ENCODE data around the gene NMNAT2. TPM values are rescaled to one million over a fixed set of nuclear protein-coding genes. Genes with fewer than 3 reads are reported as not detected.

Gene NMNAT2
- total and polyA plus RNA-seq, 5 donors from 2014 or later = not detected

DNA sequence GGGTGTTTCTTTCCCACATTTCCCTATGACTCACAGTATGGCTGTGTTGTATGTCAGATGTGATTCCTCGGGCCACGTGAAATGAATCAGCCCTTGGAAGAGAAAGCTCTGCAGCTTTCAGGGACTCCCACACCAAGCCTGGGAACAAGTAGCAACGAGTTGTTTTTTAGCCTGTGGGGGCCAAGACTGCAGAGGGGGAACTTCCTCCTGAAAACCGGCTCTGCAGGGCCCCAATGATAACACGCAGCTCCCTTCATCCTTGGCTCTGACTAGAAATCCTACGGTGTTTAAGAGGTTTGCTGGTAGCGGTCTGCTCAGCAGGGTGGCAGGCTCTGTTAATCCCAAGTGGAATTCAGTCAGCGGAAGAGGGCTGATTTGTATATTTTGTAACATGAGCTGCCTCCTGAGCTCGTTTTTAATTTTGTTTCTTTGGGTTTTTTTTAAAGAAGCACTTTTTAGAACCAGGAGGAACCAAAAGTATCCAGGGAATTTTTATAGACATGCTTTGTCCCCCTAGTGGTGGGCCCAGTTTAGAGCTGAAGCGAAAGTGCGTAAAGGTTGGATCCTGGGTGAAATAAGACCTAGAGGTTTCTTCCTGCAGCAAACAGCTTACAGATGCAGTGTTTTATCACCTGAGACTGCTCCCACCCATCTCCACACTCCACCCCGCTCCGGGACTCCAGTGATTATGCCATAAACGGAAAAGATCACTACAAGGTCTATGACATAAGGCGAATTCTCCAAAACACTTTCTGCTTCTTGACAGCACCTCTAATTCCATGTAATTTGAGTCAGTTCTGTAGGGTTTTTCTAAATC lies 183.3 kb downstream of the NMNAT2 start:
- ATAC-seq (ENCODE audit: low read depth in 2 of 2) (no peak), DNase-seq (no peak)
- H3K9me3 Mint-ChIP-seq = no peaks in the 10 kb centered on the region
- no peaks in the 10 kb centered on the region for H3K4me1 Mint-ChIP-seq
- no peak overlapping the region for H3K4me3 Mint-ChIP-seq
- Histone ChIP-seq H3K4me1 (ENCODE audit: control insufficient read depth, insufficient read depth, low read length, poor library complexity, severe bottlenecking) (no peaks in the 10 kb centered on the region), H3K27me3 (ENCODE audit: control insufficient read depth, insufficient read depth, low read length) (no peaks in the 10 kb centered on the region), H3K9me3 (ENCODE audit: control insufficient read depth in 2 of 2, low read length in 2 of 2) (no peaks in the 10 kb centered on the region), H3K36me3 (ENCODE audit: control insufficient read depth, insufficient read depth, low read length) (no peaks in the 10 kb centered on the region), H3K4me3 (ENCODE audit: low read depth, low read length) (no peak overlapping the region), H3K27ac (ENCODE audit: insufficient read depth, low read length, poor library complexity, severe bottlenecking) (no peak overlapping the region)
- no peak overlapping the region for H3K27ac Mint-ChIP-seq
- H3K36me3 Mint-ChIP-seq = no peaks in the 10 kb centered on the region
- no peaks in the 10 kb centered on the region for H3K27me3 Mint-ChIP-seq

DNA sequence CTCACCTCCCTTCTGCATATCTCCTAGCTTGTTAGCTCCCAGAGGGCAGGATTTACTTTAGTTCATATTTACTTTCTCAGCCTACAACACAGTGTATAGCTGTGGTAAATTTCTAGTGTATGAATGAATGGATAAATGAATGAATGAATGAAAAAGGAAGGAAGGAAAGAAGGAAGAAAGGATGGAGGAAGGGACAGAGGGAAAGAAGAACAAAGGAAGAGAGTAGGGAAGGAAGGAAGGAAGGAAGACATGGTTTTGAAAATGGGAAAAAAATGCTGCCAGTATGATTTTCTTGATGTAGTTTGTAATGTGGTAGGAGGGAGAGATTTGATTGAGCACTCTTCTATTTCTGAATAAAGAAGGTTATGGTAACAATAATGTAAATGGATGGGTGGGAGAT lies 185.1 kb downstream of the NMNAT2 start:
- H3K36me3 ChIP-seq (ENCODE audit: control insufficient read depth, insufficient read depth, low read length) = no peaks in the 10 kb centered on the region

DNA sequence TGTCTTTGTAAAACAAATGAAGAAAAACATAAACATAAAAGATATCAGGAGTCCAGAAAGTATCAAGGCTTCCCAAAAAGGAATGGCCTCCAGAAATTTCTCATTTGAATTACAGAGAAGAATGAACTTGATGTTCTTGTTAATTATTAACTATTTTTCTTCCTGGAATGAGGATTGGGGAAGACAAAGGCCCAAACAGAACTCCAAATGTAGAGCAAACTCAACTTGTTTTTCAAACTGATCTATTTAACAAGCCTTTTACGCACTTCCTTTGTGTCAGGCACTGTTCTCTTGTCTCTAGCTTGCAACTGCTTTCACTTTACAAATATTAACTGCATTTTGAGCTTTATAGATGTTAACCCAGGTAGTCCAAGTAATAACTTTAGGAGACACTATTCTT lies 186.6 kb downstream of the NMNAT2 start:
- ATAC-seq (ENCODE audit: low read depth in 2 of 2) = no peak
- H3K4me3 Mint-ChIP-seq = no peak overlapping the region
- H3K4me1 Mint-ChIP-seq = peaks cover 0 to 2% (median 0%) of the 10 kb centered on the region in 4 donors
- H3K27ac ChIP-seq (ENCODE audit: insufficient read depth, low read length, poor library complexity, severe bottlenecking) = no peak overlapping the region
- no peaks in the 10 kb centered on the region for H3K9me3 ChIP-seq (ENCODE audit: control insufficient read depth in 2 of 2, low read length in 2 of 2)
- no peak overlapping the region for H3K4me3 ChIP-seq (ENCODE audit: low read depth, low read length)
- H3K27me3 Mint-ChIP-seq = peaks cover 3% of the 10 kb centered on the region
- DNase-seq = no peak
- H3K36me3 ChIP-seq (ENCODE audit: control insufficient read depth, insufficient read depth, low read length) = no peaks in the 10 kb centered on the region
- no peaks in the 10 kb centered on the region for H3K4me1 ChIP-seq (ENCODE audit: control insufficient read depth, insufficient read depth, low read length, poor library complexity, severe bottlenecking)
- no peaks in the 10 kb centered on the region for H3K36me3 Mint-ChIP-seq
- no peaks in the 10 kb centered on the region for H3K27me3 ChIP-seq (ENCODE audit: control insufficient read depth, insufficient read depth, low read length)
- no peaks in the 10 kb centered on the region for H3K9me3 Mint-ChIP-seq
- no peak overlapping the region for H3K27ac Mint-ChIP-seq

More for the DNA sequence above, 185.1 kb downstream of the NMNAT2 start:
- ATAC-seq (ENCODE audit: low read depth in 2 of 2) (no peak), DNase-seq (no peak)
- no peak overlapping the region for H3K4me3 ChIP-seq (ENCODE audit: low read depth, low read length)
- no peaks in the 10 kb centered on the region for H3K27me3 Mint-ChIP-seq
- no peaks in the 10 kb centered on the region for H3K4me1 ChIP-seq (ENCODE audit: control insufficient read depth, insufficient read depth, low read length, poor library complexity, severe bottlenecking)
- H3K9me3 ChIP-seq (ENCODE audit: control insufficient read depth in 2 of 2, low read length in 2 of 2) = no peaks in the 10 kb centered on the region
- no peaks in the 10 kb centered on the region for H3K4me1 Mint-ChIP-seq
- H3K27ac ChIP-seq (ENCODE audit: insufficient read depth, low read length, poor library complexity, severe bottlenecking) = no peak overlapping the region
- no peak overlapping the region for H3K4me3 Mint-ChIP-seq
- no peaks in the 10 kb centered on the region for H3K9me3 Mint-ChIP-seq
- H3K36me3 Mint-ChIP-seq = no peaks in the 10 kb centered on the region
- no peaks in the 10 kb centered on the region for H3K27me3 ChIP-seq (ENCODE audit: control insufficient read depth, insufficient read depth, low read length)
- no peak overlapping the region for H3K27ac Mint-ChIP-seq

DNA sequence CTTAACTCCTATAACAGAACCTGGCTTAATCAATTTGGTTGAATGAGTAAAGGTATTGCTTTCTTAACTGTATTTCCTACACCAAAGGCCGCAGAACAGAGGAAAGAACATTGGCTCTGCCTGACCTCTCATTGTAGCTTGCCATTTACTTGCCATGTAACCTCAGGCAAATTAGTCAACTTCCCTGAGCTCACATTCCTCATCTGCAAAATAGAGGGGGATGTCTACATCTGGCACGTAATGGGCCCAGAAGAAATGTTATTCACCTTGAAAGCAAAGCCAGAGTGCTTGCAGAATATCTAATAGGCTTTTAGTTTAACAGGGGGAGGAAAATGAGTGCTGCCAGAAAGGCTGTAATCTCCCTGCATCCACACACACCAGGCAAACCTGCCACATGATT lies 187.8 kb downstream of the NMNAT2 start:
- Mint-ChIP-seq H3K4me3 (no peak overlapping the region), H3K4me1 (peaks cover 0 to 2% (median 0%) of the 10 kb centered on the region in 4 donors), H3K27me3 (peaks cover 4% of the 10 kb centered on the region), H3K27ac (no peak overlapping the region), H3K9me3 (no peaks in the 10 kb centered on the region), H3K36me3 (no peaks in the 10 kb centered on the region)
- H3K36me3 ChIP-seq (ENCODE audit: control insufficient read depth, insufficient read depth, low read length) = no peaks in the 10 kb centered on the region
- no peaks in the 10 kb centered on the region for H3K9me3 ChIP-seq (ENCODE audit: control insufficient read depth in 2 of 2, low read length in 2 of 2)
- no peaks in the 10 kb centered on the region for H3K27me3 ChIP-seq (ENCODE audit: control insufficient read depth, insufficient read depth, low read length)
- no peaks in the 10 kb centered on the region for H3K4me1 ChIP-seq (ENCODE audit: control insufficient read depth, insufficient read depth, low read length, poor library complexity, severe bottlenecking)
- no peak for ATAC-seq (ENCODE audit: low read depth in 2 of 2)
- no peak overlapping the region for H3K4me3 ChIP-seq (ENCODE audit: low read depth, low read length)
- no peak for DNase-seq
- H3K27ac ChIP-seq (ENCODE audit: insufficient read depth, low read length, poor library complexity, severe bottlenecking) = no peak overlapping the region

DNA sequence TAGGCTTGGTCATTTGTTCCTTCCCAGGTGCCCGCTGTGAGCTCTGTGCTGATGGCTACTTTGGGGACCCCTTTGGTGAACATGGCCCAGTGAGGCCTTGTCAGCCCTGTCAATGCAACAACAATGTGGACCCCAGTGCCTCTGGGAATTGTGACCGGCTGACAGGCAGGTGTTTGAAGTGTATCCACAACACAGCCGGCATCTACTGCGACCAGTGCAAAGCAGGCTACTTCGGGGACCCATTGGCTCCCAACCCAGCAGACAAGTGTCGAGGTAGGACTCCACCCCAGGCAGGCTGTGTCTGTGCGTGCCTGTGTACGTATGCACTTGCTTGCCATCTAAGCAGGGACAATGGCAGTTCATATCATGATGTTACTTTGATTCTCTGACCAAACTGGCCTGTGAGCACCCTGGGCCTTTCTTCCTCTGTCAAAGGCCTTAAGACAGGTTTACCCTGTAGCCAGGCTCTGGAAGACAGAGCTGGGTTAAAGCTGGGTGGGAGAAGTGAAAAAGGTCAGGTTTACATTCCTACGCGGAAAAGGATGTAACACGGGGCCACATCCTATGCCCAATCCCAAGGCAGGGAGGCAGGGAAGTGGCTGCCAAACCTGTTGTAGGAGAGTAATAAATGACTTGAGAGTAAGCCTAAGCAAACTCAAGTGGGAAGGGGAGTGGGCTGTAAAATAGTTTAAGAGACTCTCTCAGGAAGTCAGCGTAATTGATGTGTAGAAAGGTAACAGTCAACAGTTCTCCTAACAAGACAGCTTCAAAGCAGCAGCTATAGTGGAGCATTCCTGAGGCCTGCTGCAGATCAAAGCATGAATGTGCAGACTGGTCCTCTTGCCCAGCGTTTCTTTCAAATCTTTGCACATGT lies 189.6 kb downstream of the NMNAT2 start:
- Histone ChIP-seq H3K27me3 (ENCODE audit: control insufficient read depth, insufficient read depth, low read length) (no peaks in the 10 kb centered on the region), H3K27ac (ENCODE audit: insufficient read depth, low read length, poor library complexity, severe bottlenecking) (no peak overlapping the region), H3K4me1 (ENCODE audit: control insufficient read depth, insufficient read depth, low read length, poor library complexity, severe bottlenecking) (no peaks in the 10 kb centered on the region), H3K9me3 (ENCODE audit: control insufficient read depth in 2 of 2, low read length in 2 of 2) (no peaks in the 10 kb centered on the region), H3K36me3 (ENCODE audit: control insufficient read depth, insufficient read depth, low read length) (no peaks in the 10 kb centered on the region), H3K4me3 (ENCODE audit: low read depth, low read length) (no peak overlapping the region)
- Mint-ChIP-seq H3K4me1 (peaks cover 0 to 2% (median 0%) of the 10 kb centered on the region in 4 donors), H3K36me3 (no peaks in the 10 kb centered on the region), H3K27ac (no peak overlapping the region), H3K4me3 (no peak overlapping the region), H3K9me3 (no peaks in the 10 kb centered on the region), H3K27me3 (peaks cover 4% of the 10 kb centered on the region)
- DNase-seq (no peak), ATAC-seq (ENCODE audit: low read depth in 2 of 2) (no peak)

DNA sequence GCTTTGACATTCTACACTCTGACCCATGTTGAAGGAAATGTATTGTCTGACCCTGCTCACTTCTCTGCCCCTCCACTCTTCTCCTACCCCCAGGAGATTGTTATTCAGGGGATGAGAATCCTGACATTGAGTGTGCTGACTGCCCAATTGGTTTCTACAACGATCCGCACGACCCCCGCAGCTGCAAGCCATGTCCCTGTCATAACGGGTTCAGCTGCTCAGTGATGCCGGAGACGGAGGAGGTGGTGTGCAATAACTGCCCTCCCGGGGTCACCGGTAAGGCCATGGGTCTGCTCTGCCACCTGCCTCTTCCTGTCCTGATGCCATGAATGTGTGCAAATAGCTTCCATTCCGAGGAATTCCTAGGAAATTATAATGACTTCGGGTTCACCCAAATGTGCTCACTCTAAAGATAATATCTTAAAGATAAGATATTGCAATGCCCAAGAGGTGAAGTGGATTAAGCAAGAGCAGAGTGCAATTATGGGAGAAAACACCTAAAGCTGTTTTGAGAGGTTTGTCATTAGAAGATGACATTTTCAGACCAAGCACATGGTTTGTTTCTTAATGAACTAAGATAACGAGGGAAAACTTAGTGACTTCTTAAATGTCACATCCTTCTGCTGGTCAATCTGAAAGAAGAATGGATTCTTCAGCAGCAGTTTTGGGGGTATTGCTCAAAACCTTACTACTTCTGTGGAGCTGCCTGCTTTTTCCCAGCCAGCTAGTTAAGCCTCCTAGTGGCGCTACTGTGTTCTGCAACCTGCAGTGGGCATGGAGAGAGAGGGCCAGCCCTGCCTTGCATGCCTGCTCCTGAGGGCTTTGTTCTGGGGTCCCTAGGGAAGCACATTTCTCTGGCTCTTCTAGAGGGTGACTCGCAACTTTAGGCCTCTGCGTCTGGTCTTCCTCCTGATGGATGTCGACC lies 190.5 kb downstream of the NMNAT2 start:
- Mint-ChIP-seq H3K9me3 (no peaks in the 10 kb centered on the region), H3K4me3 (no peak overlapping the region), H3K4me1 (peaks cover 0 to 2% (median 0%) of the 10 kb centered on the region in 4 donors), H3K36me3 (no peaks in the 10 kb centered on the region), H3K27ac (no peak overlapping the region), H3K27me3 (peaks cover 5% of the 10 kb centered on the region)
- no peaks in the 10 kb centered on the region for H3K27me3 ChIP-seq (ENCODE audit: control insufficient read depth, insufficient read depth, low read length)
- H3K4me1 ChIP-seq (ENCODE audit: control insufficient read depth, insufficient read depth, low read length, poor library complexity, severe bottlenecking) = no peaks in the 10 kb centered on the region
- H3K27ac ChIP-seq (ENCODE audit: insufficient read depth, low read length, poor library complexity, severe bottlenecking) = no peak overlapping the region
- no peaks in the 10 kb centered on the region for H3K9me3 ChIP-seq (ENCODE audit: control insufficient read depth in 2 of 2, low read length in 2 of 2)
- ATAC-seq (ENCODE audit: low read depth in 2 of 2) (no peak), DNase-seq (peak in 1 of 3 donors; percentile 50)
- H3K4me3 ChIP-seq (ENCODE audit: low read depth, low read length) = no peak overlapping the region
- H3K36me3 ChIP-seq (ENCODE audit: control insufficient read depth, insufficient read depth, low read length) = no peaks in the 10 kb centered on the region

DNA sequence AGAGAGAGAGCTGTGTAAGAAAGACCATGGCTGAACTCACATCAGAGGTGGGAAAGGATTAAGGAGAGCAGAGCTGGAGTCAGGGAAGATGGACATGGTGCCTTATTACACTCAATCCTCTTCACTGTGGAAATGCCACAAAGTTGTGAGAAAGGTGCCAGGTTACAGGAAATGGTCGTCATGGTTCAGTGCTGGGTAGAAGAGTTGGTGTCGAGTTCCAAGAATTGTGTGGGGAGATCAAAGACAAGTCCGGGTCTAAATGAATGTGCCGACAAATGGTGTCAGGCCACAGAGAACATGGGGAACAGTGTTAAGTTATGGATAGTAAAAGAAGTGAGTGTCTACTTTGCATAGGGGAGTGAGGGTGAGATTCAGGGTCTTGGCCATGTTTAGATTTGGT lies 191.2 kb downstream of the NMNAT2 start:
- Mint-ChIP-seq H3K27me3 (peaks cover 8% of the 10 kb centered on the region), H3K4me1 (peaks cover 0 to 2% (median 0%) of the 10 kb centered on the region in 4 donors), H3K27ac (no peak overlapping the region), H3K36me3 (no peaks in the 10 kb centered on the region), H3K4me3 (no peak overlapping the region), H3K9me3 (no peaks in the 10 kb centered on the region)
- no peaks in the 10 kb centered on the region for H3K36me3 ChIP-seq (ENCODE audit: control insufficient read depth, insufficient read depth, low read length)
- no peaks in the 10 kb centered on the region for H3K4me1 ChIP-seq (ENCODE audit: control insufficient read depth, insufficient read depth, low read length, poor library complexity, severe bottlenecking)
- H3K9me3 ChIP-seq (ENCODE audit: control insufficient read depth in 2 of 2, low read length in 2 of 2) = no peaks in the 10 kb centered on the region
- peak in 1 of 3 donors; percentile 40 for DNase-seq
- H3K4me3 ChIP-seq (ENCODE audit: low read depth, low read length) = no peak overlapping the region
- H3K27ac ChIP-seq (ENCODE audit: insufficient read depth, low read length, poor library complexity, severe bottlenecking) = no peak overlapping the region
- ATAC-seq (ENCODE audit: low read depth in 2 of 2) = no peak
- no peaks in the 10 kb centered on the region for H3K27me3 ChIP-seq (ENCODE audit: control insufficient read depth, insufficient read depth, low read length)

Data from CD4-positive, CD25-positive, alpha-beta regulatory T cell (primary cell).